Left lobe of liver (tissue), 1 donor: ENCODE results near the gene KDM6A. TPM values are rescaled to one million over a fixed set of nuclear protein-coding genes. Genes with fewer than 3 reads are reported as not detected.

ENCODE experiments used
- total RNA-seq: library from RNA; stranded (reverse); gene quantifications from one replicate; pipeline ENCODE4 v1.2.1, GENCODE V29; 2021
- donor health status: DM: no; HTN: yes; CAD: no.

The KDM6A gene
- total RNA-seq, 1 donor from 2014 or later = 8.4 TPM

Other genes starting within 250 kb of the KDM6A start
- not detected for gene DUSP21, start 29.2 kb upstream of the KDM6A start, total RNA-seq